NCI-H2171 treated with DMSO at 0.1 percent for 48 hours (cell line): ENCODE measurements around the gene GLDC.

Experiments used
- DNase-seq: peaks from one replicate; lab custom pipeline; 2025; lab: John Stamatoyannopoulos, UW

Gene GLDC

DNA sequence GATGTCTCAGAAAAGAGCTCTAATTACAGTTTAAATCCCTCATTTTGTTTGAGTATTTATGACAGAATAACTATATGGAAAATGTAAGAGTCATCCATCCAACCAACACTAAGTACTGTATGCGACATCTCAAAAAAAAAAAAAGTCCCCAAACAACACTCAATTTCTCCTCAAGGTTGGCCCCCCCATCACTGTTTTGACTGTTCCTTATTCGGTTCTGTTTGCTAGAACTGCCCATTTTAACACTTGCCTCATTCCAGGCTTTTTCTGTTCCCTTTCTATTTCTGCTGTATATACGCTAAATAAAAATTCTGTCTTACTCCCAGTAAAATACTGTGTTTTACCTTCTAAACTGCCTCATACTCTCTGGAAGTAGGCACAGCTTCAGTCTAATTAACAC, 25.2 kb downstream of the GLDC start:
- no peak for DNase-seq

DNA sequence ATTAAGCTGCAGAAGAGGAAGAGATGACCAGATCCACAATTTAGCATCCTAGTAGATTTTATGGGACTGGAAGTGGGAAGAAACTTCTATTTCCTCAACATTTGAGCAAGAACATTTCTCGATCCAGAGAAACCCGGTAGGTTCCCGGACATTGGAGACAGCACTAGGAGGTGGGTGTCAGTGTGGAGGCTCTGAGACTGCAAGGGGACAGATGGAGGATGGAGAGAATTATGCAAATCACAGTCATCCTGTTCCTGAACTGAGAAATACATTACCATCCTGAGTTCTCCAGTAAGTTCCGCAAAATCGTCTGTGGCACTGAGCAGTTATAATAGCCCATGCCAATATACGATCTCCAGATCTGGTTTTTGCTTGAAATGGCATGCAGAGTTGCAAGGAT, 25.6 kb downstream of the GLDC start:
- no peak for DNase-seq

DNA sequence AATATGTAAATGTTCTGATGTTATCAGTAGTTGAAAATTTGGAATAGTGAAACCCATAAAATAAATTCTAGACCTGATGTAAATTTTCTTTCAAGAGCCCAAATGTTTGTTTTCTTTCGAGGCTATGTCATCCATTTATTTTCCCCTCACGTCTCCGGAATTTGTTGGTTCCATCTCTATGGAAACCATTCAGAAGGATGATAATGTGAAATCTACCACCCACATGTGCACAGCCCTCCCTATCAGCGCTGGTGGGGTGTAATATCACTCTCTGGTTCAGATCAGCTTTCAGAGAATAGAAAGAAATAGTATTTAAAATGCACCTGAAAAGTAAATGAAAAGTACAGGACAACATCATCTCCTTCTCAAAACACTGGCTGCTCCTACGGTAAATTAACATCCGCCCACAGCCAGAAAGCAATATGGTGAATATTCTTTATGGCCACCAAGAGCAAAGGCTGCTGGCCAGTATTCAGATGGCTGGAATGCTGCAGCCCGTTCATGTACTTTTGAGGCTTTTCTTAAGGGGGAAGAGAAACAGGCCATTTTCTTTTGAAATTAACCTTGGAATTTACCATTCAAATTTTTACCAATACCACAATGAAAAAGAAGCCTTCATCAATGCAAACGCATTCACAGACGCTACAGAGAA, 28.5 kb downstream of the GLDC start:
- DNase-seq, result no peak

DNA sequence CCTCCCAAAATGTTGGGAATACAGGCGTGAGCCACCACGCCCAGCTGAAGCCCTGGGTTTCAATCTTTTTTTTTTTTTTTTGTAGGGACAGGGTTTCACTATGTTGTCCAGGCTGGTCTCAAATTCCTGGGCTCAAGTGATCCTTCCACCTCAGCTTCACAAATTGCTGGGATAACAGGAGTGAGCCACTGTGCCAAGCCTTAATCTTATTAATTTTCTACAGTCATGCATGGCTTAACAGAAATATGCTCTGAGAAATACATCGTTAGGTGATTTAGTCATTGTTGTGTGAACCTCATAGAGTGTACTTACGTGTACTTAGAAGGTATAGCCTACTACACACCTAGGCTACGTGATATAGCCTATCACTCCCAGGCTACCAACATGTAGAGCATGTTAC, 31.0 kb downstream of the GLDC start:
- DNase-seq, result no peak

DNA sequence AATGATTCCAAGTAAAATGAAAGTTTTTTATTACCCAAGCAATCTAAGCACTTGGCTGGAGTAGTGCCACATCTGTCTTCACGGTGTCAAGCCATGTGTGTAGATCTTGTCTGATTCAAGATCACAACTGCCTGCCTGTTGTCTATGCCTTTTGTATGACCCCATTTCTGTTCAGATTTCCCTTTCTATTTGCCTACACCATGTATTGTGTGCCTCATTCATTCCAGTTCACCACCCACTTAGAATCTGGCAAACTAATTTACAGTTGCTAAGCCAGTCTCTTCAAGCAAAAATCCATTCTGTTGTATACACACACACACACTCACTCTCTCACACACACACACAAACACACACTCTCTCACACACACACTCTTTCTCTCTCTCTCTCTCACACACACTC, 33.7 kb downstream of the GLDC start:
- DNase-seq, result no peak

DNA sequence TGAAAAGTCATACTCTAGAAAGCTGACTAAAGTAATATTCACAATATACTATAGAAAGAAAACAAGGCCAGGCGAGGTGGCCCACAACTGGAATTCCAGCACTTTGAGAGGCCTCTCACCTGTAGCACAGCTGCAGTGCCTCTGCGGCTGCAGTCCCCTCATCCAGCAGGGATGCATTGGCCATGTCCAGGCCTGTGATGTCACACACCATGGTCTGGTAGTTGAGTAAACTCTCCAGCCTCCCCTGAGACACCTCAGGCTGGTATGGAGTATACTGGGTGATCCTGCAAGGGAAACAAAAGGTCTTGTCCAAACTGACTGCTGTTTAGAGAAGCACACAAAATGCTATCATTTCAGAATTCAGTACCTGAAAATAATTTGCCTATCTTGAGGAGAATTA, 35.5 kb downstream of the GLDC start:
- no peak for DNase-seq

DNA sequence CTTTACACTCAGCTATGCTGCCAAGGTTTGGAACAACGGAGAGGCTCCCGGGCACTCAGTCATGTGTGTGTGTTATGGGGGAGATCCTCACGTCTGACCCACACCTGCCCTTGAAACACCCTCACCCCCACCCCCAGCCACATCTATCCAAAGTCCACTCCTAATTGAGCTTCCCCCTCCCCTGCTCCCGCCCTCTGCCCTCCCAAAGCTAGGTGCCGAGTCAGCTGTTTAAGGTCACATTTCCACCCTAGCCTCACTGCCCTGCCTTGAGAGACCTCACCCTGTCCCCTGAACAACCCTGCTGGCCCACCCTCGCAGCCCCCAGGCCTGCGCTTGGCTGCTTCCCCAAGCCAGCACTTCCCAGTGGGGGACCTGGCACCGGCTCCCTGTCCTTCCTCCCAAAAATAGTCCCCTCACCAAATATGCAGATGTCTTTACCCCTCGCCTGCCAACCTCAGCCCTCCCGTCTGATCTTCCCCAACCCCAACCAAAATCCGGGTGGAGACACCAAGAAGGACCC, 36.0 kb downstream of the GLDC start:
- DNase-seq, result no peak

DNA sequence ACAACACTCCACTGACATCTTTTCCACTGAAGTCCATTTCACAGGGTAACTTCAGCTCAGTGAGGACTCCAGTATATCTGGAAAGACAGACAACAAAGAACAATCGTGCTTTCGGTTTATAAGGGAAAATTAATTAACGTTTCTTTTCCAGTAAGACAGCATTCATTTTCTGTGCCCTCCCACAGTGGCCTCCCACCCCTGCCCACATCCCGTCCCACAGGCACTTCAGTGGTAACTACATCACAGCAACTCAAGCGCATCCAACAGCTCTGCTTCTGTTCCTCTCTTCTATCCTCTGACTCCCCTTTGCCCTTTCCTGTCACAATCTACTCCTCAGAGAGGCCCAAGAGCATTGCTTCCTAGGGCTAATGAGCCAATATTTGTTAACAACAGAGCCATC, 40.3 kb downstream of the GLDC start:
- DNase-seq, result no peak

DNA sequence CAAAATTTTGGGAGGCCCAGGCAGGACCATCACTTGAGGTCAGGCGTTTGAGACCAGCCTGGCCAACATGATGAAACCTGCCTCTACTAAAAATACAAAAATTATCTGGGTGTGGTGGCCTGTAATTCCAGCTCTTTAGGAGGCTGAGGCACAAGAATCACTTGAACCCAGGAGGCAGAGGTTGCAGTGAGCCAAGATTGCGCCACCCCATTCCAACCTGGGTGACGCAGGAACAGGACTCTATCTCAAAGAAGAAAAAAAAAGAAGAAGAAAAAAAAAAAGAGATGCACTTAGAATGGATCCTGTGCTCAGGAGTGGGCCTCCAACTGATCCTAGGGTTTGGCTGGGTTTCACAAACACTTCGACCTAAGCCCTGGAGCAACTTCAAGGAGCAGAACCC, 45.1 kb downstream of the GLDC start:
- no peak for DNase-seq

DNA sequence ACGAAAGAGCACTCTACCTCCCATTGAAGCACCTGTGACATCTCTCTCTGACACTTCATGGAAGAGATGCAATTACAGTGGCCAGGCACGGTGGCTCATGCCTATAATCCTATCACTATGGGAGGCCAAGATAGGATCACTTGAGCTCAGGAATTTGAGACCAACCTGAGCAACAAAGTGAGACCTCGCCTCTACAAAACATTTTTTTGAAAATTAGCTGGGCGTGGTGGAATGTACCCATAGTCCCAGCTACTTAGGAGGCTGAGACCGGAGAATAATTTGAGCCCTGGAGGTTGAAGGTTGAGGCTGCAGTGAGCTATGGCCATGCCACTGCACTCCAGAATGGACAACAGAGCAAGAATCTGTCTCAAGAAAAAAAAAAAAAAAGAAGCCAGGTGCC, 45.5 kb downstream of the GLDC start:
- no peak for DNase-seq

DNA sequence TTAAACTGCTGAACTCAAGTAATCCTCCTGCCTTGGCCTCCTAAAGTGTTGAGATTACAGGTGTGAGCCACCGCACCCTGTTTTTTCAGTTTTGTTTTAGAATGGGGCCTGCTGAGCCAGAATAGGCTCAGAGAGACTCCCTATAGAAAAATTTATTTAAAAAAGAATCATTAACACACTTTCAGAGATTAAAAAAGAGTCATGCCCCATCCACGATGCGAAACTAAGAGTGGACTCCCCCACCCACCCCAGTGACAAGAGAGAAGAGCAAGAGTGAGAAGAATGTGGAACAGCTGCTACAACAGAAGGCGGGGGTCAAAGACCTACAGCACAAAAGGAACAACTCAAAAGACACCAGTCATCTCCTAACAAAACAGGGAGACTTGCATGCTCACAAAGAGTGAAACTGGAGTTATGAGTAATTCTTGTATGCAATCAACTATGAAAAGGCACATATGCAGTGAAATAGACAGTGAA, 47.2 kb downstream of the GLDC start:
- no peak for DNase-seq

DNA sequence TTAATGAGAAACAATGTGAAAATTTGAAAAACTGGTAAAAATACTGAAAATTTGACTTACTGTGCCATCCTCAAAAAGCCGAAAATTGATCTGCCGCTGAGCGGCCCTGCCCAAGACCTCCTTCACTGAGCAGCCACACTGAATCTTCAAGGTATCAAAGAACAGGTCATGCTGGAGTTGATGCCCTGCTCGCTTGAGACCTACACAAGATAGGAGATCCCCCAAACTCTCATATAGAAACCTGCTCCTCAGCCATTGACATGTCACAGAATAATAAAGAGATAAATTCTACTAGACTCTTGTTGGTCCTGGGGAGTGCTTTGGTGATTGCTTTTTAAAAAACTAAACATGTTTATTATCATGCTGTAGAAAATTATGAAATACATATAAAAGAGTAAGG, 52.7 kb downstream of the GLDC start:
- no peak for DNase-seq

DNA sequence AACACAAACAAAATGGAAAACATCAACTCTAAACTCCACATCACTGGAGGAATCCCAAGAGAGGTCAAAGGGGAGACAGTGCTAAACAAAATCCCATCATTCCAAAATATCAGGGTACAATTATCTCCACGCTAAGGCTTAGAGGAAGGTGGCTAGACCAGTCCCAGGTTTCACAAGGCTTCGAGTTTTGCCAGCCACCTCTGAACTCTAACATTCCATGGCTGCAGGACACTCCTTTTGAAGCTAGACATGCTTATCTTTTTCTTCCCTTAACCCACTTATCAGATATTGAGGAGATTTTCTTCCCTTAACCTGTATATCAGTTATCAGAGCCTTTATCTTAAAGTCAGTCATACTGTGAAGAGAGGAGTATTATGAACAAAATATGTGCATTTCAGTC, 53.3 kb downstream of the GLDC start:
- no peak for DNase-seq

DNA sequence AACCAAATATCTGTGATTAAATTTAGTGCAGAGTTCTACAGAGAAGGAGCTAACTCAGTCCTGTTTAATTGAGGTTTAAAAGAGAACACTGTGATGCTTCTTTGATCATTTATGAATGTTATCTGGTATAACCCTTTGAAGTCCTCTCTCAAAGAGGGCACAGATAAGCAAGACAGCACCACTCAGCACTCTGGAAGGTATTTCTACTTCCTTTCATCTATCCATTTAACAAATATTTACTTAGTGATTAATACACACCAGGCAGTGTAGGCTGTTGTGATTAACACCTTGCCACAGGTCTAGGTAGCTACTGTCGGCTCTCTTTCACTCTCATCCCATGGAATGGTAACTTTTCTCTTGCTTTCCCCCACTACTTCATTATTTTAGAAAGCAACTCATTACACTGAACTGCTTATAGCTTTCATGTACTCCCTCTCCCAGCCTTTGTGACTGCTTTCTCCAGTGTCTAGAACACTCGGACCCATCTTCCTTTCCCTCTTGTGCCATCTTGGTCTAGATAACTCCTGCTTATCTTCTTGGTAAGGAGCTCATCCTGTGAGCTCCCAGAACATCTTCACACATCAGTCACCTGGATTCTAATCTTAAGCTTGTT, 54.7 kb downstream of the GLDC start:
- no peak for DNase-seq

DNA sequence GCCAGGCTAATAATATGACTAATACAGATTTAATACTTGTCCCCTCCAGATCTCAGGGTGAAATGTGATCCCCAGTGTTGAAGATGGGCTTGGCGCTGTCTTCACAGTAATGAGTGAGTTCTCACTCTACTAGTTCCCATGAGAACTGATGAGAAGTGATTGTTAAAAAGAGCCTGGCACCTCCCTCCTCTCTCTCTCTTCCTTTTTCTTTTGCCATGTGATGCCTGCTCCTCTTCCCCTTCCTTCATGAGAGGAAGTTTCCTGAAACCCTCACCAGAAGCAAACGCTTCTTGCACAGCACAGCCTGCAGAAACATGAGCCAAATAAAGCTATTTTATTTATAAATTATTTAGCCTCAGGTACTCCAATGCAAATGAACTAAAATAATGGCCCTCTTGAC, 55.2 kb downstream of the GLDC start:
- DNase-seq, result no peak

DNA sequence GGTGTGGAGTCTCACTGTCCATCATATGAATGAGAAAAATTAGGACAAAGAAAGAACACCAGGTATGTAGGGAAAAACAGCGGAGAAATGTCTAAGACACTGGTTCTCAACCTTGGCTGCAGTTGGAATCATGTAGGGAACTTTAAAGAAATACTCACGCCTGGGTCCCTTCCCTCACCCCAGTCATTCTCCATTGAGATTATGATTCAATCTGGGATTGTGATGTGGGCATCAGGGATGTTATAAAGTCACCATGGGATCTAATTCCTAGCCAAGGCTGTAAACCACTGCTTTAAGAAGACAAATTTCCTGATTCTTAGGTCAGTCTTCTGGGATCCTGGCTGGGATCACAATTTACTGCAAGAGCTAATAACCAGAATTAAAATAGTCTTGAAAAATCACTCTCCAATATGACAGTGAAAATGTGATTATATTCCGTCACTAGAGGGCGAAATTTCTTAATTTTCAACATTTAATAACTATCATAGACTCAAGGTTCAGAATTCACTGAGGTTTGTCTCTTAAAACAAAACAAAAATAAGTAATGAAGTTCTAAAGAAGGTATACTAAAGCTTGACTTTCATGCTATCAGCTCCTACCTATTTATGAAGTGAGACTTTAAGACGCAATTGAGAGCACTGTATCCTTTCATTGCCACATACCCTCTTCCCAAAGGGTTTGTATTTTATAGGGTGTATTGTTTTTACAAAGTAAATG, 60.5 kb downstream of the GLDC start:
- DNase-seq, result peak; percentile 18

DNA sequence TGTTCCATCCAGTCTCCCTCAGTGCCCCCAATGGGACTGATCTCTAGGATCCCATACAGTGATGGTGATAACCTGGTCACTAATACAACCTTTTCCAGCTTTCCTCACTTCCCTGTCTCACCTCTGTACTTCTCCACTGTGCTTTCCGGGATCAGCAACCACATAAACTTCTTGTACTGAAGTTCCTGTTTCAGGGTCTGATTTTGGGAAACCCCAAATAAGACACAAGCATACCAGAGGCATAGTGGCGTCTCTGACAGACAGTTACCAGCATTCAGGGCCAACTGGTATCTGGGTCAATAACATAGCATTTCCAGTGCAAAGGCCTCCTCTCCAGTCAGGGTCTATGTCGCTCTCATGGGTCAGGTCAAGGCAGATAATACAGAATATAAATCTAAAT, 64.3 kb downstream of the GLDC start:
- no peak for DNase-seq

DNA sequence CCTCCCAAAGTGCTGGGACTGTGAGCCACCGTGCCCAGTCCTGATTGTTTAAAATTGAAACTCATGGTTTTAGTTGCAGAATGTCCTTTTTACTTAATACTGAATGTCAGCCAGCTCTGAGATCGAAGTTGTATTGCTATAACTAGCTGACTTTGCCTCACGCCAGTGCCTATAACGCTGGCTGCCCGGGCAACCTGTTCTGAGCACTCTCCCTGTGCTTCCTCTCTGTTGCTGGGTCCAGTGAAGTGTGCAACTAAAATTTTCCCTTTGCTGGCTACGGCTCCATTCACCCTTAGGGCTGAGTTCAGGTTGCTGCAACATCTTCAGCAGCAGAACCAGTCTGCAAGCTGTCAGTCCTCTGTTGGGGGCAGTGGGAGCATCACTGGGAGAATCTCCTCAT, 65.9 kb downstream of the GLDC start:
- no peak for DNase-seq

DNA sequence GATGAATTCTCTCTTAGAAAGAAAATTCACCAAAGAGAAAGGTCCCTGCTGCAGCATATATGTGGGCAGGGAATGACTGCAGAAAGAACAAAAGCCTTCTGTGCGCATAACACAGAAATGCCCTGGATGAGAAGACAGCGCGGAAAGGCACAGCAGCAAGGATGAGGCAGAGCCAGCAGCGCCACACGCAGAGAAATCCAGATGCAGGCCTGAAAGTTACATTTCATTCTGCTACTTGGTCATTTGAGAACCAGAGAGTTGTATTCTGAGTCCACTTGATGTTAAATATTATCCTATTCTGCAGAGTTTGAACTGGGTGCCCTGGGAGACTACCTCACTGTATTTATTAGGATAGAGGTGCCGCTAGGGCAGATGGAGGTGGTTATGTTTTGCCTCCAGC, 68.5 kb downstream of the GLDC start:
- DNase-seq, result no peak

DNA sequence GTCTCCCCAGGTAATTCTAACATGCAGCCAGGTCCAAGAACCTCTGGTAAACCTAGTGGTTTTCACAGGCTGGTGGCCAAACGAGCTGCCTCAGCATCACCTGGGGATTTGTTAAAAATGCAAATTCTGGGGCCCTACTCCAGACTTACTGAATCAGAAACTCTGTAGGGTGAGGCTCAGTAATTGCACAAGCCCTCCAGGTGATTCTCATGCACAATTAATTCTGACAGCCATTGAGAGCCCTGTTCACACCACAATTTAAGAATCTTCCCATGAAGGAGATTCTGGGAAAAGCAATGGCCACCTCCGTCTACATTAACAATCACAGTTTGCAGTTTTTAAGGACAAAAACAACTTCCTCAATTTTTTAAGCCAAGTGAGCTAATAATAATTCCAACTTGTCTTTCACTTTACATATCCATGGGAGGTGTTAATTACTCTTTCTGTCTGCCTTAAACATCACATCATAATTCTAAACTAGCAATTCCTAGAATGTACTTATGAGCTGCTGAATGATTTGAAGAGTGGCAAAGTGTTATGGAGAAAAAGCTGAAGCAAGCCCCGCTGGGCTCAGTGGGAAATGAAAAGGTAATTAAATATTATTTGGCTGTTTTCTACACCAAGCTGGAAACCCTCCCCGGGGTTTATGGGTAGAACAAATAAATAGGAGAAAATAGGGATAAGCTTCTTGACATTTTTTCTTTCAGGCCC, 70.0 kb downstream of the GLDC start:
- DNase-seq, result no peak

DNA sequence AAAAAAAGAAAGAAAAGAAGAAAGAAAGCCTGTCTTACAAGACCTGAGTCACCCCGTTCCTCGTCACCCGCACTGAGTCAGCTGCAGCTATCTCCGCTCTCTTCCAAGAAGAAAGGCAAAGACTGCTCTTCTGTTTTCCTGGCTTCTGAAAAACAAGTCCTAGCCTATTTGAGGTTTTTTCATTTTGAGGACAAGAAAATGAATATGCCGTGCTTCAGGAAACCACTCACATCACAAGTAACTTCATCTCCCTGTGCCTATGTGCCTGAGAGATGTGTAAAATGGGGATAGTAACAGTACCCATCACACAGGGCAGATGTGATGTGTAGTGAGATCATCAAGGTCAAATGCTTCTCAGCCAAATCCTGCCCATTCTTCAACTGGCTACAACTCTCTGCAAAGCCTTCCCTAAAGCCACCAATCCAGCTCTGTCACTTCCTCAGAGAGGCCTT, 78.4 kb downstream of the GLDC start:
- no peak for DNase-seq

DNA sequence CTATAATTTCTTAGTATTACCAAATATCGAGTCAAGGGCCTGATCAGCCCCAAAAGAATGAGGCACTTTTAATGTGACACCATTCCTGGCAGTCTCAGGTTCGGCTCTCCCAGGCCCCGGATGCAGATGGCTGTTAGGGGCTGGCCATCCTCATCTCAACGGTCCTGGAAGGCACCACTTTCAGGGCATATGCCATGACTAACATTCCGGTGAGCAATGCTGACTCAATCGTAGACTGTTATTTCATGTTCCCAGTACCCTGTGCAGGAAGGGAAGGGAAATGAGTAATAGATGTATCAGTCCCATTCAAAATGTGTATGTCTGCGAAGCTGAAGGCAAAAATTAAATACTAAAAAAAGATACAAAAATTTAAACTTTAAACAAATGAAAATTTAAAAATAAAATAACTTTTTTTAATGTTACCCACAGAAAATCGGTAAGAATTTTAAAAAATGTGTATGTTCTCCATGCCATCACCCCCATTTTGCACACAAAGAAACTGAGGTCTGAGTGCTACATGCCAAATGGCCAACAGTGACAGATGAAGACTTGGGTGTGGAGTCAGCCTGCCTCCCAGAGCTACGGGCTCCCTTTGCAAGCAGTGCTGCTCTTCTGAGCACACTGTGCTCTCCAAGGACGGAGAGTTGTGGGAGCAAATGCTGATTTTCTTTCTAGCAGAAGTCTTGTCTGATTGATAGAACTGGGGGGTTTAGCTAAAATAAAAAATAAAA, 79.0 kb downstream of the GLDC start:
- DNase-seq, result no peak
